SK-N-SH (cell line): ENCODE data around the gene CAMK2D. TPM values are rescaled to one million over a fixed set of nuclear protein-coding genes. Genes with fewer than 3 reads are reported as not detected.

ENCODE experiments used
- CTCF ChIA-PET: fragments of 300-600, 350-600 bp; formaldehyde crosslinking; extraction: SDS; loops from one replicate; lab custom pipeline; 2021; lab: Yijun Ruan, JAX
- POLR2A ChIA-PET: fragments of 350-600 bp; sonication (Branson Sonifier 250); formaldehyde crosslinking; extraction: SDS; loops from one replicate; lab custom pipeline; 2020; ENCODE audit warnings: antibody characterized with exemption, inconsistent platforms; lab: Yijun Ruan, JAX
- DNase-seq: peaks from one replicate; pipeline ENCODE4 v3.0.0; 2012
- H2AFZ ChIP-seq: fragments of 200-600 bp; sonication (generic); 2 replicates; pipeline ENCODE4 v1.8.1; 2016; ENCODE audit warnings: antibody characterized with exemption, mild to moderate bottlenecking, low read depth
- H3F3A ChIP-seq: fragments of 200-600 bp; sonication (generic); replicated peaks from 2 replicates; pipeline ENCODE3; 2016; ENCODE audit warnings: antibody characterized with exemption, mild to moderate bottlenecking; ENCODE audit not compliant: insufficient read depth
- H3K27ac ChIP-seq, 2 experiments: fragments of 200-500 bp in 1 of 2; fragments of 200-600 bp in 1 of 2; sonication (Bioruptor generic) in 1 of 2; sonication (generic), shearing (Covaris generic) in 1 of 2; 2 replicates each; pipeline versions ENCODE4 v1.5.1 to v1.6.1; 2014 to 2016; ENCODE audit warnings: low read depth in 2 of 2, inconsistent platforms in 1 of 2, low read length in 1 of 2, mild to moderate bottlenecking in 1 of 2, mixed read lengths in 1 of 2
- H3K27me3 ChIP-seq: fragments of 200-600 bp; sonication (generic), shearing (Covaris generic); 2 replicates; pipeline ENCODE4 v1.6.1; 2016; ENCODE audit warnings: mixed run types; ENCODE audit not compliant: insufficient read depth
- H3K36me3 ChIP-seq, 2 experiments: fragments of 200-500 bp in 1 of 2; fragments of 200-600 bp in 1 of 2; sonication (Bioruptor generic) in 1 of 2; sonication (generic) in 1 of 2; replicated peaks in 1 of 2; 2 replicates each; pipeline versions ENCODE3 to v1.5.1; 2014 to 2016; ENCODE audit warnings: low read length in 1 of 2, mild to moderate bottlenecking in 1 of 2; ENCODE audit not compliant: insufficient read depth in 2 of 2, control insufficient read depth in 1 of 2
- H3K4me1 ChIP-seq, 2 experiments: fragments of 200-500 bp in 1 of 2; fragments of 200-600 bp in 1 of 2; sonication (Bioruptor generic) in 1 of 2; sonication (generic), shearing (Covaris generic) in 1 of 2; 2 replicates each; pipeline versions ENCODE4 v1.5.1 to v1.6.1; 2014 to 2016; ENCODE audit warnings: low read depth in 1 of 2, low read length in 1 of 2, mixed run types in 1 of 2; ENCODE audit not compliant: insufficient read depth in 2 of 2, control insufficient read depth in 1 of 2
- H3K4me2 ChIP-seq: fragments of 200-600 bp; sonication (generic), shearing (Covaris generic); 2 replicates; pipeline ENCODE4 v1.6.1; 2017; ENCODE audit warnings: mixed run types
- H3K4me3 ChIP-seq, 2 experiments: fragments of 200-500 bp in 1 of 2; fragments of 200-600 bp in 1 of 2; sonication (Bioruptor generic) in 1 of 2; sonication (generic), shearing (Covaris generic) in 1 of 2; 2 replicates each; pipeline versions ENCODE4 v1.5.1 to v1.8.1; 2014 to 2016; ENCODE audit warnings: low read depth in 2 of 2, inconsistent platforms in 1 of 2, low read length in 1 of 2, mild to moderate bottlenecking in 1 of 2, mixed read lengths in 1 of 2, moderate library complexity in 1 of 2
- H3K79me2 ChIP-seq: fragments of 200-600 bp; sonication (generic); 2 replicates; pipeline ENCODE4 v1.8.1; 2017; ENCODE audit warnings: mild to moderate bottlenecking; ENCODE audit not compliant: insufficient read depth
- H3K9ac ChIP-seq: fragments of 200-600 bp; sonication (generic); 2 replicates; pipeline ENCODE4 v1.6.1; 2017; ENCODE audit warnings: mixed run types
- H3K9me2 ChIP-seq: fragments of 200-600 bp; sonication (generic); 2 replicates; pipeline ENCODE4 v1.6.1; 2017; ENCODE audit warnings: mixed run types
- H3K9me3 ChIP-seq: fragments of 200-600 bp; sonication (generic); 2 replicates; pipeline ENCODE4 v1.6.1; 2017; ENCODE audit warnings: mixed run types, mild to moderate bottlenecking, moderate library complexity
- H4K20me1 ChIP-seq: fragments of 200-600 bp; sonication (generic); 2 replicates; pipeline ENCODE4 v1.6.1; 2017; ENCODE audit warnings: mild to moderate bottlenecking, mixed run types; ENCODE audit not compliant: insufficient read depth
- GABPA ChIP-seq: IDR thresholded peaks from 2 replicates; pipeline ENCODE4 v1.4.0; 2012; ENCODE audit warnings: low read depth, mild to moderate bottlenecking
- MEF2A ChIP-seq: IDR thresholded peaks from 2 replicates; pipeline ENCODE4 v1.4.0; 2012; ENCODE audit warnings: low read depth, borderline replicate concordance
- PBX3 ChIP-seq: IDR thresholded peaks from 2 replicates; pipeline ENCODE4; 2012
- REST ChIP-seq: IDR thresholded peaks from 2 replicates; pipeline ENCODE4 v1.6.1; 2012; ENCODE audit warnings: mild to moderate bottlenecking, low read depth, low read length, moderate library complexity
- SMC3 ChIP-seq: IDR thresholded peaks from 2 replicates; pipeline ENCODE4 v1.6.1; 2012; ENCODE audit warnings: low read depth, low read length, improper control_type of control experiment
- TCF12 ChIP-seq: IDR thresholded peaks from 2 replicates; pipeline ENCODE4 v1.4.0; 2012
- USF1 ChIP-seq: IDR thresholded peaks from 2 replicates; pipeline ENCODE4 v1.4.0; 2012; ENCODE audit warnings: low read depth, borderline replicate concordance
- WGBS: methylation state at CpG from one replicate; pipeline ENCODE4 v1.1.6; 2017; ENCODE audit warnings: low lambda C conversion rate; 5-methylcytosine and 5-hydroxymethylcytosine counted together
- polyA plus RNA-seq, 3 experiments: library from polyadenylated mRNA; depleted of rRNA; stranded (reverse); fragments of >200 nt; gene quantifications; 2 replicates each; pipeline ENCODE4 v1.2.3, GENCODE V29; 2012

The CAMK2D gene
- polyA plus RNA-seq, 1 of the 3 experiments (the other 2 are of a cell fraction) = 17.0 TPM

- no peak for TF ChIP-seq PBX3
Measured at GRCh38 chr4:113673450-113673849, 88.1 kb downstream of the CAMK2D start (continued).

- Histone ChIP-seq H3K79me2 (peaks cover 39% of the 10 kb centered on the region), H3K36me3 (peaks cover 5 to 28% of the 10 kb centered on the region in 2 experiments), H3K9ac (no peak overlapping the region), H3K4me2 (no peak overlapping the region), H3K9me2 (no peaks in the 10 kb centered on the region), H3K27ac (no peak overlapping the region), H3K9me3 (no peaks in the 10 kb centered on the region), H4K20me1 (no peaks in the 10 kb centered on the region; the same call in 1 of the 2 replicates), H3K27me3 (no peaks in the 10 kb centered on the region), H2AFZ (no peak overlapping the region), H3K4me3 (no peak overlapping the region), H3F3A (peaks cover 10% of the 10 kb centered on the region), H3K4me1 (no peaks in the 10 kb centered on the region; a peak in 1 of 4 replicates)
- CTCF ChIA-PET = interaction anchor here (1.7 kb wide), 1 partner anchor 10 kb away, joined by 7 read pairs; no protein-coding TSS in a partner anchor
- no peak for DNase-seq
- no peak for TF ChIP-seq SMC3
- TF ChIP-seq USF1 = no peak
- TF ChIP-seq PBX3 = no peak
- no peak for TF ChIP-seq GABPA
- TF ChIP-seq TCF12 = no peak
- TF ChIP-seq MEF2A = no peak
- no peak for TF ChIP-seq REST
- WGBS = 86% methylated on average over 8 of the region's 8 CpGs
- POLR2A ChIA-PET = no interaction called here
Measured at GRCh38 chr4:113666386-113667114, 95.0 kb downstream of the CAMK2D start.
